GM18858 (cell line): Measurements from ENCODE around the gene RNF14.
"Not testable (repeated sequence)": the region's sequence is repeated elsewhere in the genome, so short reads cannot be mapped to it uniquely, and the experiment has no call there.

Experiments used
- ATAC-seq: cut with Tn5 transposase; IDR thresholded peaks from one replicate; pipeline ENCODE4 v1.9.1; 2021; ENCODE audit not compliant: unreplicated experiment

RNF14 gene

GRCh38 chr5:141968914-141969608 is at the start of gene RNF14:
Gene RNF14, plus strand, starts transcription at chr5:141969105. Its CDS starts 4,484 bp downstream, at chr5:141973589.
- ATAC-seq: peak; percentile 84

- no peak for ATAC-seq
These were observed 49.4 kb upstream of the RNF14 start for GRCh38 chr5:141919218-141920119.

- no peak for ATAC-seq
These were observed 48.1 kb upstream of the RNF14 start for GRCh38 chr5:141920771-141921170.

DNA sequence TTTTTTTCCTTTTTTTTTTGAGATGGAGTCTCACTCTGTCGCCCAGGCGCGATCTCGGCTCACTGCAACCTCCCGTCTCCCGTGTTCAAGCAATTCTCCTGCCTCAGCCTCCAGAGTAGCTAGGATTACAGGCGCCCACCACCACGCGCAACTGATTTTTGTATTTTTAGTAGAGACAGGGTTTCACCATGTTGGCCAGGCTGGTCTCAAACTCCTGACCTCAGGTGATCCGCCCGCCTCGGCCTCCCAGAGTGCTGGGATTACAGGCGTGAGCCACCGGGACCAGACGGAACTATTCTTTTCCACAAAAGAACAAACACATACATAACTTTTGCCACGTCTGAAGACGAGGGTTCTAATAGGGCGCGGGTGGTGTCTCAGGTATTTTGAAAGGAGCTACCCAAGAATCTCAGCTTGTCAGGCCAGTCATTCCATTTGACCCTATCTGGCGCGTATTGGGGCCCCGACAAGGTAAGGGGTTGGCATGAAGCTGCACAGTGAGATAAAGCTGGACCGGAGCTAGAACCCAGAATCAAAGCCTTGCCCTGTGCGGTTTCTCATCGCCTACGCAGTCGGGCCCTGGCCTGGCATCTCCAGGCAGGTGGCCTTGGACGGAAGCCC is 46.0 kb upstream of the RNF14 start:
- ATAC-seq: not testable (repeated sequence)

GRCh38 chr5:141923448-141924313 is 45.2 kb upstream of the RNF14 start, which contains the start of gene DELE1:
Gene DELE1, plus strand, starts transcription at chr5:141923871. Its CDS starts 71 bp downstream, at chr5:141923942.
- ATAC-seq: peak; percentile 89

DNA sequence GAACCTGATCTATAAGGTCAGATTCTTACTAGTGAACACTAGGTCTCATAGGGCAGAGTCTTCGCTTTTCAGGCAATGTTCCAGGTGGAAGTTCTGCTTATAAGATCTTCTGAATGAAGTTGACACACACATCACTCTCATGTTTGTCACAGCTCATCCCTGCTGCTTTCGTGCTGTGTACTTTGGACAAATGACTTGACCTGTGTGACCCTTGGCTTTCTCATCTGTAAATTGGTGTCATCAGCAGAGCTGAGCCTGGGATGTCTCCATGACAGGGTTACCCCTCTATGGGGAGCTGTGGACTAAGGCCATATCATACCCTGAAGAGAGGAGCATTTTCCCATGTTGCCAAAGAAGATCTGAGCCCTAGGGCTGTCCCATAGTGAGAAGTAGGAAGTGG is 42.5 kb upstream of the RNF14 start:
- no peak for ATAC-seq

- ATAC-seq: no peak
These were observed 40.9 kb upstream of the RNF14 start for GRCh38 chr5:141928051-141928450.

GRCh38 chr5:141929398-141930058 is 39.4 kb upstream of the RNF14 start:
- ATAC-seq: no peak

DNA sequence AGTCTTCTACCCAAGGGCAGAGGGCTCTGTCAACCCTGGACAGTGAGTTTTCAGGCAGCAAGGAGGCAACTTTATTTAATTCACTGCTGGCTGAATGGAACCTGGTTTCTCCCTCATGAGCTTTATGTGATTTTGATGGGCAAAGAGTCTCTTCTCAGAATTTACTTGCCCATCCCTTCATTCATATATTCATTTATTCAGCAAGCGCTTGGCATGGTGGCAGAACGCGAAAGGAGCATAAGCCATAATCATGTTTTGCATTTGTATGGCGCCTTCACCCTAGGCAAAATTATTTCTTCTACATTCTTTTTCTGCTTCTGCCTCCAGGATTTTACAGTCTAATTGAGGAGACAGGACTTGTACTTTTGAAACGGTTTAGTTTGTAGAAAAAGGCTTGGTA is 37.2 kb upstream of the RNF14 start:
- no peak for ATAC-seq

GRCh38 chr5:141933151-141933550 is 35.8 kb upstream of the RNF14 start:
- no peak for ATAC-seq

GRCh38 chr5:141934099-141934844 is 34.6 kb upstream of the RNF14 start:
- no peak for ATAC-seq

GRCh38 chr5:141935538-141935937 is 33.4 kb upstream of the RNF14 start:
- ATAC-seq: no peak

DNA sequence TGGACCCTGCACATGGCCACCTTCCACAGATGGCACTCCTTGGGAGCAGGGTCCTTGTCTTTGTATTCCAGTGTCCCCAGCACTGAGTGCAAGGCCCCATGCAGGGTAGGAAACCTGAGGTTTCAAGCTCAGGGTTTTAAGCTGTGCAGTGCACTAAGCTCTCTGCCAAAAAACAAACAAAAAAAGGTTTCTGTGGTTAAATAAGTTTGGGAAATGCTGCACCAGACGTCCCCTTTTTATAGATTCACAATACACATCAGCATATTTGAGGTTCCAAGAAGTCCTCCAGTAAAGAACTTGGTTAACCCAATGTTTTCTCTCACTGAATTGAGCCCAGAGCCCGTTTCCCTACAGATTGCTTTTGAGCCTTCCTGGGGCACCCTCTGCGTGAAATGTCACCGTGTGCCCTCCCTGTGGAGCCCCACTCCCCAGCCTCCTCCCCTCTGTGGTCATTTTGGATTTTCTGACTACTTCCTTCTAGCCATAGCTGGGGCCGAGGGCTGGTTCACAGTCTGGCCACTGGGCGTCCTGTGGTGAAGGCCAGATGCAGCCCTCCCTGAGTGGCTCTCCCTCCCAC is 28.1 kb upstream of the RNF14 start:
- no peak for ATAC-seq

GRCh38 chr5:141941307-141941706 is 27.6 kb upstream of the RNF14 start:
- no peak for ATAC-seq

DNA sequence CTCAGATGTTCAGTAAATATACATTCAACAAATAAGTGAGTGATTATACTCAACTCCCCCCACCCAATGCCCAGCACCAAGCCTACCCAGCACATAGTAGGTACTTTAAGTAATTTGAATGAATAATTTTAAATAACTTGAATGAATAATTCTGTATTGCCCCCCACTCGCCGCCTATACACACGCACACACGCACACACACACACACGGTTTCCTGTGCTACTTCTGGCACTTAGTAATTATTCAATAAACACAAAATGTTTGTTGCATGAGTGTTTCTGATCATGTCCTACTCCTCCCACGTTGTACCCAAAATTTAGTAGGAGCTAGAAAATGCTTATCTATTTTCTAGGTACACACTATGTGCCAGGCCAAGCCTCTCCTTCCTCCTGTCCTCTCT is 27.1 kb upstream of the RNF14 start:
- ATAC-seq: no peak

DNA sequence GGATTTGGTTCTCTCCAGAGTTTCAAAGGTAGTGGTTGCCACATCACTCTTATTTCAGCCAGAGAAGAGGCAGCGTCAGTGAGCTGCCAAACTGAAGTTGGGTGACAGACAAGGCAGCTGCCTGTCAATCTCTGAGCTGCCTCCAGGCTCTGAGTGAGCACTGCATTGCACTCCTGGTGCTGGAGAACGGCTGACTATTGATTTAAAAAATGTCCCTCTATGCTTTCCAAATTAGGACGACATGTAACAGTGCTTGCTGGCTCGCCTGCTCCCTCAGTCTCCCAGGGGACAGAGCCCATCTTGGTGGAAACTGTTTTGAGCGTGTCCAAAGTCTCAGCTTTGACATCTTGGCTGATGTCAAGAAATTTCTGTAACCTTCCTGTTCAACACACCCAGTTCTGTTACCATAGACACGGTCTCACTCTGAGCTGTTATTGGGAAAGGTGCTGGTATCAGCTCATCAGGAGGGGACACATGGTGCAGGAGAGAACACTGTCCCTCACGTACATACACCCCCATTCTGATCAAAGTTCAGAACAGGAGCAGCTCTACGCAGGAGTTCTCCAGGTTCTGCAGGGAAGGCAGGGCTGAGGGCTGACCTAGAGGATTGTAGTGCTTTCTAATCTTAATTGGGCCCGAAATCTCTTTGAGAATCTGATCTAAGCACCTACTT is 26.6 kb upstream of the RNF14 start:
- no peak for ATAC-seq

GRCh38 chr5:141944076-141944475 is 24.8 kb upstream of the RNF14 start:
- no peak for ATAC-seq

- ATAC-seq: no peak
These were observed 23.3 kb upstream of the RNF14 start for GRCh38 chr5:141945511-141946051.
